Stomach (tissue), 9 donors: ENCODE results near the gene ADGRA1. TPM values are rescaled to one million over a fixed set of nuclear protein-coding genes. Genes with fewer than 3 reads are reported as not detected.

Source experiments
- DNase-seq, 2 donors: peaks; one replicate each; pipeline versions ENCODE4 v3.0.0 to v3.0.0-alpha.2; 2013 to 2019
- H3K27ac ChIP-seq, 5 donors: fragments of 200-600 bp in 4 of 5; sonication (generic) in 4 of 5; one replicate each; pipeline ENCODE4 v1.5.1; 2013 to 2019; ENCODE audit warnings: mild to moderate bottlenecking in 1 of 5, moderate library complexity in 1 of 5
- H3K27me3 ChIP-seq, 3 donors: fragments of 200-600 bp; sonication (generic); one replicate each; pipeline ENCODE4 v1.5.1; 2017 to 2019; ENCODE audit warnings: mixed run types in 1 of 3
- H3K36me3 ChIP-seq, 4 donors: fragments of 200-600 bp; sonication (generic); 1 replicate in 3 of 4; 2 replicates in 1 of 4; pipeline ENCODE4 v1.5.1; 2016 to 2019
- H3K4me1 ChIP-seq, 4 donors: fragments of 200-600 bp; sonication (generic); one replicate each; pipeline ENCODE4 v1.5.1; 2016 to 2019
- H3K4me3 ChIP-seq, 4 donors: fragments of 200-600 bp; sonication (generic) in 3 of 4; one replicate each; pipeline ENCODE4 v1.5.1; 2016 to 2019; ENCODE audit warnings: mild to moderate bottlenecking in 1 of 4
- H3K9me3 ChIP-seq, 4 donors: fragments of 200-600 bp; sonication (generic); one replicate each; pipeline ENCODE4 v1.5.1; 2016 to 2019
- CTCF ChIP-seq, 7 experiments: fragments of 450-650 bp in 4 of 7; fragments of 200-600 bp in 3 of 7; sonication (generic) in 3 of 7; IDR thresholded peaks; one replicate each; pipeline ENCODE4 v1.5.1; 2016 to 2019; ENCODE audit warnings: antibody characterized with exemption in 7 of 7, control low read depth in 2 of 7, mild to moderate bottlenecking in 1 of 7
- EP300 ChIP-seq: sonication (generic); formaldehyde crosslinking; IDR thresholded peaks from one replicate; pipeline ENCODE4 v1.6.1; 2017; ENCODE audit warnings: antibody characterized with exemption
- POLR2A ChIP-seq, 4 donors: fragments of 450-650 bp; IDR thresholded peaks; one replicate each; pipeline ENCODE4 v1.6.1; 2016; ENCODE audit warnings: antibody characterized with exemption in 4 of 4, control low read depth in 2 of 4, mild to moderate bottlenecking in 1 of 4, moderate library complexity in 1 of 4
- POLR2AphosphoS5 ChIP-seq, 3 donors: sonication (generic); formaldehyde crosslinking; IDR thresholded peaks; one replicate each; pipeline ENCODE4 v1.6.1; 2016; ENCODE audit warnings: antibody characterized with exemption in 3 of 3
- WGBS, 5 donors: extraction: QIAGEN DNeasy Blood & Tissue Kit in 3 of 5; methylation state at CpG; one replicate each; pipeline versions ENCODE4 v1.1.5 to v1.1.7; 2013 to 2018; 5-methylcytosine and 5-hydroxymethylcytosine counted together
- intact Hi-C: fragments of 100-400 bp; cut with DNase I; formaldehyde crosslinking; loops from one replicate; pipeline ENCODE4 v1.15.1; 2023; ENCODE audit warnings: low total_unique reads
- polyA plus RNA-seq, 3 donors: library from polyadenylated mRNA; stranded (reverse); fragments of 200-250 nt; gene quantifications; one replicate each; pipeline ENCODE4 v1.2.3, GENCODE V29; 2013
- total RNA-seq, 5 donors: library from RNA; depleted of rRNA; stranded (reverse); fragments of >200 nt; gene quantifications; one replicate each; pipeline versions ENCODE4 v1.1.0 to v1.2.3, GENCODE V29; 2014 to 2016
- donor health status: healthy with polysubstance abuse.
- donor health status: Bipolar disorder and iron deficiency.
- donor health status: healthy.

The ADGRA1 gene
- total and polyA plus RNA-seq, 8 donors = under 0.01 to 0.73 (median 0.14) TPM; not detected in 5

GRCh38 chr10:133158756-133159610 lies 71.3 kb downstream of the ADGRA1 start:
- H3K27me3 ChIP-seq = peaks cover 3 to 64% (median 40%) of the 10 kb centered on the region in 3 donors
- no peaks in the 10 kb centered on the region for H3K9me3 ChIP-seq
- DNase-seq = peak in 1 of 2 donors; percentile 80
- intact Hi-C loops = no loop called here
- peaks cover 13 to 26% (median 24%) of the 10 kb centered on the region in 4 donors for H3K4me1 ChIP-seq
- no peak for TF ChIP-seq POLR2A (IDR thresholded peaks at IDR 0.05)
- no peak for TF ChIP-seq EP300
- WGBS, 5 donors = 28 to 42% (median 34%) methylated on average over 17 to 23 of the region's 23 CpGs
- H3K27ac ChIP-seq = no peak overlapping the region
- no peaks in the 10 kb centered on the region for H3K36me3 ChIP-seq
- no peak overlapping the region for H3K4me3 ChIP-seq

GRCh38 chr10:133159611-133159949 lies 71.9 kb downstream of the ADGRA1 start:
- 5 to 13% (median 9%) methylated on average over 3 to 18 of the region's 18 CpGs for WGBS, 5 donors
- peaks cover 3 to 70% (median 40%) of the 10 kb centered on the region in 3 donors for H3K27me3 ChIP-seq
- DNase-seq = no peak
- H3K9me3 ChIP-seq = no peaks in the 10 kb centered on the region
- peaks cover 13 to 26% (median 24%) of the 10 kb centered on the region in 4 donors for H3K4me1 ChIP-seq
- intact Hi-C loops = no loop called here
- H3K27ac ChIP-seq = no peak overlapping the region
- H3K4me3 ChIP-seq = peak overlapping the region; percentile 56 to 65 (median 60)
- TF ChIP-seq CTCF (IDR thresholded peaks at IDR 0.05) = no peak
- no peak for TF ChIP-seq POLR2AphosphoS5 (IDR thresholded peaks at IDR 0.05)
- TF ChIP-seq EP300 = no peak
- TF ChIP-seq POLR2A (IDR thresholded peaks at IDR 0.05) = no peak
- no peaks in the 10 kb centered on the region for H3K36me3 ChIP-seq

GRCh38 chr10:133159950-133160825 lies 72.5 kb downstream of the ADGRA1 start, which contains the start of gene KNDC1:
Gene KNDC1, plus strand, starts transcription at chr10:133160219. Its CDS starts 249 bp downstream, at chr10:133160468.
- peak in 1 of 2 donors; percentile 81 for DNase-seq
- H3K9me3 ChIP-seq = no peaks in the 10 kb centered on the region
- 1 to 3% (median 1%) methylated on average over 18 to 105 of the region's 108 CpGs for WGBS, 5 donors
- H3K36me3 ChIP-seq = no peaks in the 10 kb centered on the region
- peaks cover 13 to 26% (median 24%) of the 10 kb centered on the region in 4 donors for H3K4me1 ChIP-seq
- peaks cover 3 to 76% (median 40%) of the 10 kb centered on the region in 3 donors for H3K27me3 ChIP-seq
- intact Hi-C loops = no loop called here
- peak within 1 kb of the TSS in 1 of 5 donors; percentile 38 for H3K27ac ChIP-seq
- peak within 1 kb of the TSS; percentile 56 to 65 (median 60) for H3K4me3 ChIP-seq
- TF ChIP-seq EP300 (no peak), POLR2AphosphoS5 (IDR thresholded peaks at IDR 0.05) (no peak), CTCF (IDR thresholded peaks at IDR 0.05) (no peak), POLR2A (IDR thresholded peaks at IDR 0.05) (no peak)

- Histone ChIP-seq H3K36me3 (no peaks in the 10 kb centered on the region), H3K9me3 (no peaks in the 10 kb centered on the region), H3K4me3 (peak overlapping the region; percentile 56 to 65 (median 60)), H3K27me3 (peaks cover 3 to 82% (median 40%) of the 10 kb centered on the region in 3 donors), H3K27ac (no peak overlapping the region), H3K4me1 (peaks cover 13 to 26% (median 24%) of the 10 kb centered on the region in 4 donors)
- intact Hi-C loops = no loop called here
- peak in 1 of 2 donors; percentile 41 for DNase-seq
- TF ChIP-seq CTCF (IDR thresholded peaks at IDR 0.05) (no peak), POLR2AphosphoS5 (IDR thresholded peaks at IDR 0.05) (no peak), EP300 (no peak), POLR2A (IDR thresholded peaks at IDR 0.05) (no peak)
- WGBS, 5 donors = 2 to 5% (median 3%) methylated on average over 6 to 29 of the region's 29 CpGs
These were observed 73.2 kb downstream of the ADGRA1 start for GRCh38 chr10:133160826-133161471.
